SK-N-SH treated with all-trans-retinoic acid at 6 μM for 48 hours (cell line): ENCODE data around the gene PTGS2.

ENCODE experiments used
- BACH2 ChIP-seq: fragments of 250-450 bp; sonication (Bioruptor Pico); IDR thresholded peaks from 2 replicates; pipeline ENCODE4 v1.9.0; 2021; ENCODE audit warnings: mild to moderate bottlenecking, borderline replicate concordance
- CREB5 ChIP-seq: fragments of 250-450 bp; sonication (Bioruptor Pico); IDR thresholded peaks from 2 replicates; pipeline ENCODE4 v1.5.1; 2020; ENCODE audit warnings: low read depth, mild to moderate bottlenecking, moderate library complexity
- ESRRG ChIP-seq: fragments of 250-450 bp; sonication (Bioruptor Pico); IDR thresholded peaks from 2 replicates; pipeline ENCODE4 v1.6.1; 2021; ENCODE audit warnings: mild to moderate bottlenecking
- GLIS3 ChIP-seq: fragments of 250-450 bp; sonication (Bioruptor Pico); IDR thresholded peaks from 2 replicates; pipeline ENCODE4 v1.5.0; 2020; ENCODE audit warnings: mild to moderate bottlenecking, moderate library complexity
- OSR1 ChIP-seq: fragments of 250-450 bp; sonication (Bioruptor Pico); IDR thresholded peaks from 2 replicates; pipeline ENCODE4 v1.8.0; 2022; ENCODE audit warnings: moderate library complexity, mild to moderate bottlenecking, inconsistent platforms
- RARB ChIP-seq: fragments of 250-450 bp; sonication (Bioruptor Pico); IDR thresholded peaks from 2 replicates; pipeline ENCODE4 v1.8.0; 2021; ENCODE audit warnings: mild to moderate bottlenecking, moderate library complexity
- TOX ChIP-seq: fragments of 250-450 bp; sonication (Bioruptor Pico); IDR thresholded peaks from 2 replicates; pipeline ENCODE4 v1.8.0; 2021; ENCODE audit warnings: mild to moderate bottlenecking, moderate library complexity, borderline replicate concordance
- TSHZ2 ChIP-seq: fragments of 250-450 bp; sonication (Bioruptor Pico); IDR thresholded peaks from 2 replicates; pipeline ENCODE4 v1.5.0; 2020; ENCODE audit warnings: mild to moderate bottlenecking, moderate library complexity
- ZC3H10 ChIP-seq: fragments of 250-450 bp; sonication (Bioruptor Pico); IDR thresholded peaks from 2 replicates; pipeline ENCODE4 v1.5.1; 2021; ENCODE audit warnings: mild to moderate bottlenecking, moderate library complexity
- ZFP3 ChIP-seq: fragments of 250-450 bp; sonication (Bioruptor Pico); IDR thresholded peaks from 2 replicates; pipeline ENCODE4 v1.5.0; 2020; ENCODE audit warnings: mild to moderate bottlenecking, moderate library complexity
- ZNF70 ChIP-seq: fragments of 450-650 bp; formaldehyde crosslinking; IDR thresholded peaks from 2 replicates; pipeline ENCODE4 v1.5.0; 2020; ENCODE audit warnings: mild to moderate bottlenecking, moderate library complexity
- ZNF8 ChIP-seq: fragments of 450-650 bp; formaldehyde crosslinking; IDR thresholded peaks from 2 replicates; pipeline ENCODE4 v1.5.0; 2020; ENCODE audit warnings: mild to moderate bottlenecking, moderate library complexity
- TF ChIP-seq, protein P1 (sequence below): fragments of 250-450 bp; sonication (Bioruptor Pico); IDR thresholded peaks from 2 replicates; pipeline ENCODE4 v1.5.1; 2021; ENCODE audit warnings: mild to moderate bottlenecking, moderate library complexity
- TF ChIP-seq, protein P2 (sequence below): fragments of 250-450 bp; sonication (Bioruptor Pico); IDR thresholded peaks from 2 replicates; pipeline ENCODE4 v1.8.0; 2020; ENCODE audit warnings: mild to moderate bottlenecking, moderate library complexity, borderline replicate concordance

DNA sequence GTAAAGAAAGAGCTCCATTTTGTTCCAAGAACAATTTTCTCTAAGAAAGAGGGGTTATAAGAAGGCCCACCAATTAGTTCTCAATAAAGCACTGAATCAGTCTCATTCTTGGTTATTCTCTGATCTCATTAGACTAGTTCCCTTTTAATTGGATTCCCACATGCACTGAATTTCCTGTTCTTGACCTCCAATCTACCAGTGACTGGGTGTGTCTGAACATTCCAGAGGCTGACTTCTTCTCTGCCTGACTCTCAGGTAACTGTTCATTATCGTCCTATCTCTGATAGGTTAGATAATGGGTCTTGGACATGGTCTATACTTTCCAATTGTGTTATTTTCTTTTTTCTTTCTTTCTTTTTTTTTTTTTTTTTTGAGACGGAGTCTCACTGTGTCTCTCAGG lies 22.7 kb downstream of the PTGS2 start:
- TF ChIP-seq CREB5 (no peak), GLIS3 (CRISPR knock-in tag) (no peak), ESRRG (CRISPR knock-in tag) (no peak), ZFP3 (CRISPR knock-in tag) (no peak), TSHZ2 (CRISPR knock-in tag) (no peak), TOX (CRISPR knock-in tag) (no peak), ZC3H10 (CRISPR knock-in tag) (no peak), RARB (CRISPR knock-in tag) (no peak), OSR1 (CRISPR knock-in tag) (no peak), ZNF8 (CRISPR knock-in tag) (no peak), ZNF70 (CRISPR knock-in tag) (no peak), BACH2 (CRISPR knock-in tag) (no peak)
- TF ChIP-seq, protein P1, sequence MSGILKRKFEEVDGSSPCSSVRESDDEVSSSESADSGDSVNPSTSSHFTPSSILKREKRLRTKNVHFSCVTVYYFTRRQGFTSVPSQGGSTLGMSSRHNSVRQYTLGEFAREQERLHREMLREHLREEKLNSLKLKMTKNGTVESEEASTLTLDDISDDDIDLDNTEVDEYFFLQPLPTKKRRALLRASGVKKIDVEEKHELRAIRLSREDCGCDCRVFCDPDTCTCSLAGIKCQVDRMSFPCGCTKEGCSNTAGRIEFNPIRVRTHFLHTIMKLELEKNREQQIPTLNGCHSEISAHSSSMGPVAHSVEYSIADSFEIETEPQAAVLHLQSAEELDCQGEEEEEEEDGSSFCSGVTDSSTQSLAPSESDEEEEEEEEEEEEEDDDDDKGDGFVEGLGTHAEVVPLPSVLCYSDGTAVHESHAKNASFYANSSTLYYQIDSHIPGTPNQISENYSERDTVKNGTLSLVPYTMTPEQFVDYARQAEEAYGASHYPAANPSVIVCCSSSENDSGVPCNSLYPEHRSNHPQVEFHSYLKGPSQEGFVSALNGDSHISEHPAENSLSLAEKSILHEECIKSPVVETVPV (CRISPR knock-in tag): no peak
- TF ChIP-seq, protein P2, sequence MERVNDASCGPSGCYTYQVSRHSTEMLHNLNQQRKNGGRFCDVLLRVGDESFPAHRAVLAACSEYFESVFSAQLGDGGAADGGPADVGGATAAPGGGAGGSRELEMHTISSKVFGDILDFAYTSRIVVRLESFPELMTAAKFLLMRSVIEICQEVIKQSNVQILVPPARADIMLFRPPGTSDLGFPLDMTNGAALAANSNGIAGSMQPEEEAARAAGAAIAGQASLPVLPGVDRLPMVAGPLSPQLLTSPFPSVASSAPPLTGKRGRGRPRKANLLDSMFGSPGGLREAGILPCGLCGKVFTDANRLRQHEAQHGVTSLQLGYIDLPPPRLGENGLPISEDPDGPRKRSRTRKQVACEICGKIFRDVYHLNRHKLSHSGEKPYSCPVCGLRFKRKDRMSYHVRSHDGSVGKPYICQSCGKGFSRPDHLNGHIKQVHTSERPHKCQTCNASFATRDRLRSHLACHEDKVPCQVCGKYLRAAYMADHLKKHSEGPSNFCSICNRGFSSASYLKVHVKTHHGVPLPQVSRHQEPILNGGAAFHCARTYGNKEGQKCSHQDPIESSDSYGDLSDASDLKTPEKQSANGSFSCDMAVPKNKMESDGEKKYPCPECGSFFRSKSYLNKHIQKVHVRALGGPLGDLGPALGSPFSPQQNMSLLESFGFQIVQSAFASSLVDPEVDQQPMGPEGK (CRISPR knock-in tag): no peak
